LNCAP (cell line): Measurements from ENCODE around the gene SMC3.

Experiments
- CTCF ChIP-seq: fragments of 450-650 bp; IDR thresholded peaks from 2 replicates; pipeline ENCODE4 v1.5.1; 2017; ENCODE audit warnings: mild to moderate bottlenecking

Gene SMC3

DNA sequence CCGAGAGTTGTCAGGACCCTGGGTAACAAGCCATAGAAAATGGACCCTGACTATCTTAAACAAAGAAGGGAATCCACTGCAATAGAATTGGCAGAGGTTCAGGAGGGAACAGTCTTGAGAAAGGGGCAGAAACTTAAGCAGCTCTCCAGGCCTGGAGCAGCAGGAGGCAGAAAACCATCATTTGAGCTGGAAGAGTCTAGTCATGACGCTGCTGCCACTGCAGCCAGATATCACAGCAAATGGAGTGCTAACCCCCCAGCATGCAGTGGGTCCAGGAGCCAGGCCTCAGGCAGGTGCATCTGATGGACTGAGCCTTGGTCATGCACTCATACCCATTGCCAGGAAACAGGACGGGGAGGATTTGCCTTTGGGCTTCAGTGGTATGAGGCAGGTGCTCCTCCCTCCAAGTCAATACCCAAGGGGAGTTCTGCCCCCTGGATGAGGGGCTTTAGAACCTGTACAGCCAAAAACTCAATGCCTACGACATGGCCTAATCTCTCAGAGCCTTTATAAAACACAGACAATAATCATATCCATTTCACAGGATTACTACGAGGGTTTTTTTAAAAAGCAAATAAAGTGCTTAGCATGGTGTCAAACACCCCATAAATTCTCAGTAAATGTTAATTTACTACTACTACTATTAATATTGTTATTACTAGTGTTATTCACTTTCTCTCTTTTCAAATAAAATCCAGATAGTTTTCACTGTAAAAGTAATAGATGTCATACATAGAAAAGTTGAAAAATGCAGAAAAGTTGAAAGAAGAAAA lies 39.1 kb upstream of the SMC3 start:
- no peak for TF ChIP-seq CTCF

DNA sequence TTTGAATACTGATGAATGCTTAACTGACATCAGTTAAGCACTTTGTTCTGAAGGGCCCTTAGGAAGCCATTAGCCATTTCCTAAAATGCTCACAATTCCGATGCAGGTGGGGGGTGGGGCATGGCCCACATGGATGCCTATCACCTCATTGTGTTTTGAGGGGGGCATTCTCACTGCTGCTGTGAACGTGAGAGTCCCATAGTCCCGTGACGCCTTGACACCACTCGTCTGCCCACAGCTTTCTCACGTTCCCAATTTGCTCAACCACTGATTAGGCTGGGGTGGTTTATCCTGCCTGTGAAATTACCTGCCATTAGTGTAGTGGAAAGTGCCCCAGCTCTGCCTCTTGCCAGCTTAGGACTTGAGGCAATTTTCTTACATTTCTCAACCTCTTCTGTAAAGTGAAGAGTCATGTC lies 37.9 kb upstream of the SMC3 start:
- TF ChIP-seq CTCF, result no peak

- no peak for TF ChIP-seq CTCF
Observed at GRCh38 chr10:110530131-110530831, 37.2 kb upstream of the SMC3 start.

DNA sequence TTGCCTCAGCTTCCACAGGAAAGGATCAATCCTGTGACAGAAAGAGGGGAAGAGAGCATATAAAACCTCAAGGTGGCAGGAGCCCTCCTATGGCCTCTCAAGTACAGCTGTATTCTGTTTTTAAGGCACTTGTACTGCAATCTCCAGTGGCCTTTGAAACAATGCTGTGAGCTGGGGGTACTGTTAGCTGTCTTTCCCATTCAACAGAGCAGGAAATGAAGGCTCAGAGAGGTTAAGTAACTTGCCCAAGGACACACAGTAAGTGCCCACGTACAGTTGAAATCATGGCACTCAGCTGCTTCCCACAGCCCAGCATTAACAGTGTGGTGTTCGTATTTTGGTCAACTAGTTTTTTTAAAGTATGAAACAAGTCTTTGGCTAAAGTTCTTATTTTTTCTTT lies 35.8 kb upstream of the SMC3 start:
- no peak for TF ChIP-seq CTCF

GRCh38 chr10:110533149-110533548 lies 34.3 kb upstream of the SMC3 start:
- no peak for TF ChIP-seq CTCF

DNA sequence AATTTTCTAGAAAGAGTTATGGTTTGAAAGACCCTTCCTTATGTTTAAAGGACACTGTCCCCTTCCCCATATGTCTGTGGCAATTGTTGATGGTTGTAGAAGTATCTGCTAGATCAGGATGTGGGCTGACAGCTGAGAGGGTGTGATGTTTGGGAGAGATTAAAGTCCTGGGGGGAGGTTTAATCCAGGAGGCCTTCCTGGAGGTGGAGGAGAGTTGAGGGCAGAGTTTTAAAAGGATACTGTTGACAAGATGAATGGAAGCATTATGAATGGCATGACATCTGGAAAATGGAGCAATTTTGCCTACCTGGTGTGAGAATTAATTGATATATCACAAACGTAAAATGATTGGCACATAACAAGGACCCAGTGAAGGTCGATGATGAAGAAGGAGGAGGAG lies 32.9 kb upstream of the SMC3 start:
- TF ChIP-seq CTCF, result no peak

DNA sequence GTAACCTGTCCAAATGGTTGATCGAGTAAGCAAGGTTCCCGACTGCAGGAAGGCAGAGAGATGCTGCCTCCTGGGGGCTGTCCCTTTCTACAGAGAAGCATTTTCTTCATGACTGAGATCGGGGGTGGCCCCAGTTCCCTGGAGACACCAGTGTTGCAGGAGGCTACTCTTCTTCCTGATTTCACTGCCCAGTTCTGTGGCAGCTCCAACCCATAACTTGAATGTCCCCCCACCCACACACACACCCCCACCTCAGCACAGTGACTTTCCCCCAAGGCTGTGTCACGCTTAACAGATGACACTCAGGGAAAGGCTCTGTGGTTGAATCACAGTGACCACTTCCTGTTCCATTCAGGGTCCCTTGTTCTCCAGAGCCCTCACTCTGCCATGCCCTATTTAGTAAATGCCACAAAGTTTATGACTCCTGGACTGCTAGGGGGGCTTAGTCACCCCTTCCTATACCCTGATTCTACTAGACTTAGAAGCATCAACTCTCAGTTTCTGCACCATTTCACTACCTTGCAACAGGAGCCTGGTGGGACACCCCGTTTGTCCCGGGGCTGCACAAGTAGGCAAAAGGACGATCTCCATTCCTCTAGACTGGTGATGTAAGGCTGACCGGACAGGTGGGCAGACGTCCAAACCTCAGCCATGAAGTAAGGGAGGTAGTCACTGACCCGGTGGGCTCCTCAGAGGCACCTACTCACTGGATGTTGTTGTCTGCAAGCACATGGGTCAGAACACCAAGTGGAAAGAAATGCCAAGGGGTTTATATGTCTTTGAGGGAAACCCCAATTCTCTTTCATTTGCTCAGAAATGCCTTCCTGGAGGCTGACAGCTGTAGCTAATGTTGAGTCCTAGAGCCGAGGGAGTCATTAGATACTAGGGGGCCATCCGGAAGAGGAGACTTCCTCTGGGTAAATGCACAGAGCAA lies 31.3 kb upstream of the SMC3 start:
- TF ChIP-seq CTCF, result no peak
